Measurements from ENCODE around the gene EIF4G3.

DNA sequence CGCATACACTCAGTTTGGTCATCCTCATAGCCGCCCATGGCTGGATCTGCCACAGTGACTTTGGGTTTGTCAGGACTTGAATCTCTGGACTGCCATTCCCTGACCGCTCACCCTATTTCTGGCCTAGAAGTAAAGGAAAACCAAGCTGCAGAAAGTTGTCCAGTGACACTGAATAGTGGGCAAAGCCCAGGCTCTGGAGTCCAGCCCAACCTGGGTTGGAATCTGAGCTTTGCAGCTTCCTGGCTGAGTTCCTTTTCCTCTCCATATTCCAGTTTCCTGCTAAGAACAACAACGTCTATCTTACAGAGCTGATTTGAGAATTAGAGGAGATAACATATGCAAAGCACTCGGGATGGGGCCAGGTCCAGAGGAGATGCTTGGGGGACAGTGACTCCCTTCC lies 15.6 kb upstream of the EIF4G3 start:
- TF ChIP-seq, protein P1, sequence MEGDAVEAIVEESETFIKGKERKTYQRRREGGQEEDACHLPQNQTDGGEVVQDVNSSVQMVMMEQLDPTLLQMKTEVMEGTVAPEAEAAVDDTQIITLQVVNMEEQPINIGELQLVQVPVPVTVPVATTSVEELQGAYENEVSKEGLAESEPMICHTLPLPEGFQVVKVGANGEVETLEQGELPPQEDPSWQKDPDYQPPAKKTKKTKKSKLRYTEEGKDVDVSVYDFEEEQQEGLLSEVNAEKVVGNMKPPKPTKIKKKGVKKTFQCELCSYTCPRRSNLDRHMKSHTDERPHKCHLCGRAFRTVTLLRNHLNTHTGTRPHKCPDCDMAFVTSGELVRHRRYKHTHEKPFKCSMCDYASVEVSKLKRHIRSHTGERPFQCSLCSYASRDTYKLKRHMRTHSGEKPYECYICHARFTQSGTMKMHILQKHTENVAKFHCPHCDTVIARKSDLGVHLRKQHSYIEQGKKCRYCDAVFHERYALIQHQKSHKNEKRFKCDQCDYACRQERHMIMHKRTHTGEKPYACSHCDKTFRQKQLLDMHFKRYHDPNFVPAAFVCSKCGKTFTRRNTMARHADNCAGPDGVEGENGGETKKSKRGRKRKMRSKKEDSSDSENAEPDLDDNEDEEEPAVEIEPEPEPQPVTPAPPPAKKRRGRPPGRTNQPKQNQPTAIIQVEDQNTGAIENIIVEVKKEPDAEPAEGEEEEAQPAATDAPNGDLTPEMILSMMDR (IDR thresholded peaks at IDR 0.05; ENCODE audit: low read depth, low read length, poor library complexity, severe bottlenecking): no peak
- no peak for TF ChIP-seq EZH2phosphoT487 (IDR thresholded peaks at IDR 0.05; ENCODE audit: borderline replicate concordance, low read length)
